ENCODE measurements around the gene PALD1.
A peak's percentile ranks its signal among the peaks of the same experiment; 100 is the strongest.

Gene PALD1

GRCh38 chr10:70507966-70508365 is 29.4 kb downstream of the PALD1 start:
- DNase-seq: no peak

GRCh38 chr10:70508912-70509756 is 30.6 kb downstream of the PALD1 start:
- no peak for DNase-seq

- no peak for DNase-seq
Observed at GRCh38 chr10:70509757-70510147, 31.2 kb downstream of the PALD1 start.

DNA sequence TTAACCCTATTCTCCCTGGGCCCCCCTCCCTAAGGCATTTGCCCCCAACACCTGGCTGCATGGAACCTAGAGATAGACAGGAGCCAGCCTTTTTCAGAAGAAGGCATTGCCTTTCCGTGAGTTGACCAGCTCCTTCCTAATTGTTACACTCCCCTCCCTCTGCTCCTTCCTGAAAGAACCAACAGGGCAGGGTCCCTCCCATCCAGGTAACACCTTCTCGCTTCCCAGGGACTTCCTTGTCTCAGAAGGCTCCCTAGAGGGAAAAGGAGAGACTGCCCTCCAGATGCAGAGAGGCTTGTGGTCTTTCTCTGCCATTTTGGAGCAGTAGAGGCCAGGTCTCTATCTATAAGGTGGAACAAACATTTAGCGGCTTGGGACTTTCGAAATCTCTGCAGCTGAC is 31.9 kb downstream of the PALD1 start:
- no peak for DNase-seq

- no peak for DNase-seq
Observed at GRCh38 chr10:70510904-70511303, 32.3 kb downstream of the PALD1 start.

GRCh38 chr10:70512149-70512639 is 33.6 kb downstream of the PALD1 start:
- peak; percentile 23 for DNase-seq

DNA sequence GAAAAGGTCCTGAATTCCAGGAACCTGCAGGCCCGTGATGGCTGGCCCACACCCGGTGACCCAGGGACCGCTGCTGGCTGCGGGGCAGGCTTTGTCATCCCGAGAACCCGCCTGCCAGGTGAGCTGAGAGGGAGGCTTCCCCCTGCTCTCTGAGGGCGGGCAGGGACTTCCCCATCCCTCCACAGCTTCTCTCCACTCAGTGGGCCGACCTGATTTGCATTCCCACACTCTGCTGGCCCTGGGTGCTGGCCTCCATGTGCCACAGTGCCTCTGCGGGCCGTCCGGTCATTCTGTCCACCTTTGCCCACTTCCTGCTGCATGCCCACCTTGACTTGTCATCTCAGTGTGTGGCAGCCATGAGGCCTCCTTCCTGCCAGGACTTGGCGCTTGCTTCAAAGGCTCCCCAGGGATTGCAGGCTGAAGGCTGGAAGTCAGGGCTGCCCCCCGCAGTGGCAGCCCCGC is 35.3 kb downstream of the PALD1 start:
- DNase-seq: no peak

GRCh38 chr10:70514591-70514990 is 36.0 kb downstream of the PALD1 start:
- no peak for DNase-seq

DNA sequence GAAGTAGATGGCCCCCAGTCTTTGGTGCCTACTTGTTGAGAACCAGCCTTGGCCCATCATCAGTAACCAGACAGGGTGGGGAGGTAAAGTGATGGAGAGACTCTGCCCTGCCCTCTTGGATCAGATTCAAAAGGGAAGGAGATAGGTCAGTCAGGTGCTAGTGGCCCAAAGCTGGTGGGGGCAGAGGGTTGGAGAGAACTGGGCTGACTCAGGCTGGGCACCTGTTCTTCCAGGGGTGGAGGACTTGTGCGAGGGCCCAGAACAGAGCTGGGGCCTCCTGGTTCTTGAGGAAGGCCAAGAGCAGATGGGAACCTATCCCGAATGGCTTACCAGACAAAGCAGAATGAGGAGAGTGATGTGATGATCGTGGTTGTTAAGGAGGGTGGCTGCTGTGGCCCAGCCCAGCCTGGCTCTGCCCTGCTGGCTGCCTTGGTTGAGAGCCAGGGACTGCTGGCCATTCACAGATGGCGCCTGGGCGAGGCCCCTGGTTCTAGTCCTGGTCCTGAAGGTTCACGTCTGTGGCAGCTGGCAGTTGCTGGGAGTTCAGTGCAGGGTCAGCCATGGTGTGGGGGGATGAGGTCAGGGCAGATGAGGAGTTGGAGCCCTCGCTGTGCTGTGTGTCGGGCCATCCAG is 36.6 kb downstream of the PALD1 start:
- no peak for DNase-seq

DNA sequence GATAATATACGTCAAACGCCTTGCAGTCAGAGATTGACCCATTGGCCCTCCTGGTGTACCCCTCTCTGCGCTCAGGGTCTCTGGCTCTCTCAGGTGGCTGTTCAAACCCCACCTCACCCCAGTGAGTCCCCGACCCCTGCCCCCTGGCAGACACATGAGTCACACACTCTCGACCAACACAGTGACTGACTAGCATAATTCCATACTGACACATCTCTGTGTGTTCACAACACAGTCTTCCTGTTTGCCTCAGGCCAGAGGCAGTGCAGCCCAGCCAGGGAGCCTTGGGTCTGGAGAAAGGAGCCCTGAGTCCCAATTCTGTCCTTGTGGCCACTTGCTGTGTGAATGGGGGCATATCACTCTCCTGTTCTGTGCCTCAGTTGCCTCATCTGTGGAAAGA is 40.1 kb downstream of the PALD1 start:
- DNase-seq: no peak

DNA sequence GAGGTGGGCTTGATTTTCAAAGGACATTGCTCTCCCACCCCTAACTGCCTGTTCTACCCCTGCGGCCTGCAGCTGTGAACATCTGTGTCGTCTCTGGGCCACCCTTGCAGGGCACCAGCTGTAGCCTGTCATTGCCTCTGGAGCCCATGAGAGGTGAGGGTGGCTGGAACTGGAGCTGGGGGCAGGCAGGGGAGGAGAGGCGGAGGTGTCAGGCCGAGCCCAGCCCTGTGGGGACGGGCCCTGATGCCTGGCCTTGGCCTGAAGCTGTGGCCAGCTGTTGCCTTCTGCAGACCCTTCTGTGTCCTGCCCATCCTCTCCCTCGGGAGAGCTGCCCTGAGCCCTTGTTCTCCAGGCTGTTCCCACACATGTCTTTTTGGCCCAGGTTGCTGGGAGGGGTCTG is 44.5 kb downstream of the PALD1 start:
- DNase-seq: no peak

DNA sequence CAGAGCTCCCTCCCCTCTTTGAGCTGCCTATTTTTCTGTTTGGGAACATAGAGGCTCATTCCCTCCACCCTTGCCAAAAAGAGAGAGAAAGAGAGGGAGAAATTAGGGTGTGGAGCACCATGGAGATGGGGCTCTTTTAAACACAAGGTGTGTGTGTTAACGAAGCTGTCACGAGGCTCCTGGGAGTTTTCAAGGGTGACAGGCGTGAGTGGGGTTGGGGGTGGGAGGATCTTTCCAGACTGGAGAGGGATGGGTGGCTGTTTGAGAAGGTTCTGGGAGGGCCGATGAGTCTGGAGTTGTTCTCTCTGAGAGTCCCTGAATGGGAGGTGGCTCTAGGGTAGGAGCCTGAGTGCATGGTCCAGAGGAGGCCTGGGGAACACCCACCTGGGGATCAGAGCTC is 45.0 kb downstream of the PALD1 start:
- no peak for DNase-seq

GRCh38 chr10:70528314-70528713 is 49.7 kb downstream of the PALD1 start:
- DNase-seq: no peak

DNA sequence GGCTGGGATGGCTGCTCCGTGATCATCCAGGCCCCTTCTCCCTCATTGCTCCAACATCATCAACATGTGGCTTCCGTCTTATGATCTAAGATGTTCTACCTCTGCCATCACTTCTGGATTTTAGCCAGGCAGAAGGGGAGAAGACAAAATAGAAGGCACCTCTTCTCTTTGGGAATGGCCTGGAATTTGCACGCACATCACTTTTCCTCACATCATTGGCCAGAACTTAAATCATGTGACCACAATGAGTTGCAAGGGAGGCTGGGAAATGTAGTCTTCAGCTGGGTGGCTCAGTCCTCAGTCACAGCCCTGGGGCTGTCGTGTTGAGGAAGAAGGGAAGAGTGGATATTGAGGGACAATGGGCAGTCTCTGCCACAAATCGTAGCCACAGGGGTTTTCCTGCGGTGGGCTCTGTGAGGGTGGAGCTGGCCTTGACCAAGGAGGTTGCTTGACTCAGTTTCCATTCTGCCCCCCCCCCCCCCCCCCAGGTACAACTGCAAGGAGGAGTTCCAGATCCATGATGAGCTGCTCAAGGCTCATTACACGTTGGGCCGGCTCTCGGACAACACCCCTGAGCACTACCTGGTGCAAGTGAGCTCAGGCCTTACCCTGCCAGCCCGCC is 50.3 kb downstream of the PALD1 start:
- DNase-seq: no peak

DNA sequence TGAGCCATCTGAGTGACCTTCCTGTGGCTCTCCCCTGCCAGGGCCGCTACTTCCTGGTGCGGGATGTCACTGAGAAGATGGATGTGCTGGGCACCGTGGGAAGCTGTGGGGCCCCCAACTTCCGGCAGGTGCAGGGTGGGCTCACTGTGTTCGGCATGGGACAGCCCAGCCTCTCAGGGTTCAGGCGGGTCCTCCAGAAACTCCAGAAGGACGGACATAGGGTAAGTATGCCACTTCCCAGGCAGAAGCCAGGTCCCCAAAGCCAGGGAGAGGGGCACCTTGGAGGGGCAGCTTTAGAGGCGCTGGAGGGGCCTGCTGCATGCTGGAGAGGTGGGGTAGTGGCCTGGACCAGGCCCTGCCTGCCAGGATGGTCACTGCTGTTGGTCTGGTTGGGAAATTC is 51.3 kb downstream of the PALD1 start:
- no peak for DNase-seq

GRCh38 chr10:70530315-70530714 is 51.7 kb downstream of the PALD1 start:
- no peak for DNase-seq

GRCh38 chr10:70532554-70533188 is 54.1 kb downstream of the PALD1 start:
- DNase-seq: no peak

DNA sequence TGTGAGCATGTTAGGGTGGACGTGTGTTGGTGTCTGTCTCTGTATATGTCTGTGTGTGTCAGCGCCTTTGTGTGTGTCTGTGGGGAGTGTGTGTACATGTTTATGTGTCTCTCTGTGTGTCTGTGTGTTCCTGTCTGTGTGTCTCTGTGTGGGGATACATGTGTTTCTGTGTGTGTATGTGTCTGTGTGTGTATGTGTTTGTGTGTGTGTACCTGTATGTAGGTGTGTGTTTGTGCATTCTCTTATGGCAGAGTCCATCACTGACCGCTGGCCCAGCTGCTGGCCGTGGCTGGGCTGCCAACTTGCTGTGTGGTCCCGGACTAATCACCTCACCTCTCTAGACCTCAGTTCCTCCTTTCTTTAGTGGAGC is 54.6 kb downstream of the PALD1 start:
- DNase-seq: no peak

GRCh38 chr10:70534281-70534680 is 55.7 kb downstream of the PALD1 start:
- DNase-seq: no peak

DNA sequence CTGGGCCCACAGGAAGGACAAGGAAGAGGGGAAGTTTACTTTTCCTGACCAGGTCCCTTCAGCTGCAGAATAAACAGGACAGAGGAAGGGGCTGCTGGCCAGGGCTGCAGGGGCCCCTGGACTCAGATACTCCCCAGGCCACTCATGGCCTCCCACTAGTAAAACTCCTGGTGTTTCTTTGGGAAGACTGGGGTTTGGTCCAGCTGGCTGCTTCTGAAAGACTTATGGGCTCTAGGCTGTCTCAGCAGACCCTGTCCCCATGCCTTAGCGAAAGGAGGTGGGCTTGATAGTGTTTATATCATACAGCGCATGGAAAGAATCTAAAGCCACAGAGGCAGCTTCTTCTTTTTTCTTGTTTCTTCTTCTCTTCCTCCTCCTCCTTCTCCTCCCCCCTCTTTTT is 56.4 kb downstream of the PALD1 start:
- DNase-seq: no peak

- DNase-seq: no peak
Observed at GRCh38 chr10:70535451-70535850, 56.9 kb downstream of the PALD1 start.

DNA sequence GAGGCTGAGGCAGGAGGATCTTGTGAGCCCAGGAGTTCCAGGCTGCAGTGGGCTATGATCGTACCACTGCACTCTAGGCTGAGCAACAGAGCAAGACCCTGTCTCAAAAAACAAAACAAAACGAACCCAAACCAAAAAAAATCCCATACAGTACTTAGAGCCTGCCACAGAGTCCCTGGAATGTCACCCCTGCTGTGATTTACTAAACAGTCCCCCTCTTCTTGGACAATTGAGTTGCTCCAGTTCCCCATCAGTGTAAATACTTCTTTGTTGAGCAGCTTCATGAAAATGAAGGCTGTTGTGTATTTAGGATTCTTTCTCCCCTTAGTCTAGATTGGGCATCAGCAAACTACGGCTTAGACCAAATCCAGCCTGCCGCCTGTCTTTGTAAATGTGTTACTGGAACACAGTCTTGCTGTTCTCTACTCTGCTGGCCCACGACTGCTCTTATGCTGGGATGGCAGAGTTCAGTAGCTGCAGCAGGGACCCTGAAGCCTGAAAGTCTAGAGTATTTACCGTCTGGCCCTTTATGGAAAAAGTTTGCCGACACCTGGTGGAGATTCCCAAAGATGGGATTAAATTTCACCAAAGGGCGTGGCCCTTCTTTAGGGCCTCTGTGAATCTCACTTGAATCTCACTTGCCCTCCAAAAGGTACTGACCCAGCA is 57.8 kb downstream of the PALD1 start:
- no peak for DNase-seq

All from DMS79 treated with DMSO at 0.1 percent for 48 hours (cell line).